Measurements from ENCODE around the gene METTL26. TPM values are rescaled to one million over a fixed set of nuclear protein-coding genes. Genes with fewer than 3 reads are reported as not detected.

The METTL26 gene
- total and polyA plus RNA-seq, 9 of the 15 experiments (the other 6 are each of a cell fraction or from before 2014, with no cell fraction given): 7.3 to 262 (median 80.9) TPM

DNA sequence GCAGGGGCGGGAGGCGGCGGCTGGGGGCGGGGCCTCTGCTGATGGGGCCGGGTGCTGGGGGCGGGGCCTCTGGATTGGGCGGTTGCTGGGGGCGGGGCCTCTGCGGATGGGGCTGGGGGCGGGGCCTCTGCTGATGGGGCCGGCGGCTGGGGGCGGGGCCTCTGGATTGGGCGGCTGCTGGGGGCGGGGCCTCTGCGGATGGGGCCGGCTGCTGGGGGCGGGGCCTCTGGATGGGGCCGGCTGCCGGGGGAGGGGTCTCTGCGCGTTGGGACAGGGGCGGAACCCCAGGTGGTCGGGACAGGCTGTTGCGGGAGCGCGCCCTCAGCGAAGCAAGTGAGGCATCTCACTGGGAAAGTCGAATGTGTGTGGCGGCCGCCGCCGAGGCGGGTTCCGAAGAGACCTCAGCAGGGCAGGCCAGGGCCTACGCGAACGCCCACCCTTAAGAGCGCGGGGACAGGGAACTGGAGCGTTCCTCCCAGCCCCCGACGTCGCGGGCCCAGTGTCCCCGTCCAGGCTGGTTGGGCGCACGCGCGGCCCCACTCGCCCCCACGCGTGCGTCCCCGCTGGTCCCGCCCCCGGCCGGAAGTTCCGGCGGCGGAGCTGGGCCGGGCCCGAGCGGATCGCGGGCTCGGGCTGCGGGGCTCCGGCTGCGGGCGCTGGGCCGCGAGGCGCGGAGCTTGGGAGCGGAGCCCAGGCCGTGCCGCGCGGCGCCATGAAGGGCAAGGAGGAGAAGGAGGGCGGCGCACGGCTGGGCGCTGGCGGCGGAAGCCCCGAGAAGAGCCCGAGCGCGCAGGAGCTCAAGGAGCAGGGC, 43.9 kb upstream of the METTL26 start, which contains the start of gene STUB1 (continued):
- TF ChIP-seq SRSF3 (IDR thresholded peaks at IDR 0.05; ENCODE audit: insufficient read depth, low read length) (no peak), GABPB1 (CRISPR knock-in tag; IDR thresholded peaks at IDR 0.05) (peak; percentile 68), ZNF830 (CRISPR knock-in tag; IDR thresholded peaks at IDR 0.05) (no peak), ZNF512 (tag; IDR thresholded peaks at IDR 0.05) (no peak), PRPF4 (IDR thresholded peaks at IDR 0.05; ENCODE audit: insufficient read depth, low read depth, low read length, poor library complexity, severe bottlenecking) (no peak), NCOR1 (IDR thresholded peaks at IDR 0.05) (no peak), EP400 (IDR thresholded peaks at IDR 0.05) (peak; percentile 42; the same call in 1 of the 2 replicates), ZNF696 (CRISPR knock-in tag; conservative IDR thresholded peaks at IDR 0.05) (no peak), TRIM24 (IDR thresholded peaks at IDR 0.05) (peak in 1 of 2 experiments; percentile 74; a peak in 2 of 4 replicates), HNRNPK (IDR thresholded peaks at IDR 0.05; ENCODE audit: low read depth, low read length, poor library complexity, severe bottlenecking) (no peak), LEF1 (IDR thresholded peaks at IDR 0.05) (no peak), CCNT2 (IDR thresholded peaks at IDR 0.05; ENCODE audit: borderline replicate concordance, extremely low read depth, insufficient read length, low read depth, low read length) (peak; percentile 55), ZNF318 (IDR thresholded peaks at IDR 0.05; ENCODE audit: borderline replicate concordance in 1 of 2, low read depth in 1 of 2) (no peak), TCF7 (IDR thresholded peaks at IDR 0.05; ENCODE audit: borderline replicate concordance) (no peak), TAF9B (IDR thresholded peaks at IDR 0.05; ENCODE audit: partially characterized antibody) (no peak)
- TF ChIP-seq, protein P1, sequence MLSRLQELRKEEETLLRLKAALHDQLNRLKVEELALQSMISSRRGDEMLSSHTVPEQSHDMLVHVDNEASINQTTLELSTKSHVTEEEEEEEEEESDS (CRISPR knock-in tag; IDR thresholded peaks at IDR 0.05): no peak
- TF ChIP-seq, protein P2, sequence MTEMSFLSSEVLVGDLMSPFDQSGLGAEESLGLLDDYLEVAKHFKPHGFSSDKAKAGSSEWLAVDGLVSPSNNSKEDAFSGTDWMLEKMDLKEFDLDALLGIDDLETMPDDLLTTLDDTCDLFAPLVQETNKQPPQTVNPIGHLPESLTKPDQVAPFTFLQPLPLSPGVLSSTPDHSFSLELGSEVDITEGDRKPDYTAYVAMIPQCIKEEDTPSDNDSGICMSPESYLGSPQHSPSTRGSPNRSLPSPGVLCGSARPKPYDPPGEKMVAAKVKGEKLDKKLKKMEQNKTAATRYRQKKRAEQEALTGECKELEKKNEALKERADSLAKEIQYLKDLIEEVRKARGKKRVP (CRISPR knock-in tag; IDR thresholded peaks at IDR 0.05): no peak
